GM23338 (cell line): ENCODE data around the gene KIF1A. TPM values are rescaled to one million over a fixed set of nuclear protein-coding genes. Genes with fewer than 3 reads are reported as not detected.

Experiments used
- polyA plus RNA-seq: library from polyadenylated mRNA; unstranded; fragments of >200 nt; fragmentation: Nextera tagmentation; extraction: Ambion mirVana; gene quantifications from 2 replicates; pipeline ENCODE4 v1.2.1, GENCODE V29; 2016
- small RNA-seq: library from RNA; depleted of rRNA; stranded (forward); fragments of <200 nt; gene quantifications from one replicate; pipeline ENCODE3, GENCODE V24; 2014; ENCODE audit warnings: low replicate concordance
- total RNA-seq: library from RNA; depleted of rRNA; stranded (reverse); fragments of >200 nt; shearing (Covaris generic); gene quantifications from 2 replicates; pipeline ENCODE4 v1.2.3, GENCODE V29; 2014; rRNA removed

Gene KIF1A
- total and polyA plus RNA-seq, 2 experiments from 2014 or later: 169 to 214 TPM

Small RNA genes within 50 kb of the gene (small RNA-seq; reads per million reads assigned to genes)
- not detected for gene AC011298.3

Other genes starting within 250 kb of the KIF1A start
- 47.0 and 59.8 TPM in 2 replicates for gene CAPN10, start 233.5 kb downstream of the KIF1A start, total RNA-seq
- 30.2 and 31.7 TPM in 2 replicates for gene CAPN10, start 233.5 kb downstream of the KIF1A start, polyA plus RNA-seq
- gene GPR35, start 194.7 kb downstream of the KIF1A start, total RNA-seq: 0.39 TPM in 1 of 2 replicates, not detected in the other
- 0.21 TPM in 1 of 2 replicates, not detected in the other for gene GPR35, start 194.7 kb downstream of the KIF1A start, polyA plus RNA-seq
- not detected in 2 replicates for gene AQP12B, start 137.3 kb downstream of the KIF1A start, total RNA-seq
- not detected in 2 replicates for gene AQP12B, start 137.3 kb downstream of the KIF1A start, polyA plus RNA-seq
- gene AQP12A, start 128.4 kb downstream of the KIF1A start, total RNA-seq: not detected in 2 replicates
- gene AQP12A, start 128.4 kb downstream of the KIF1A start, polyA plus RNA-seq: not detected in 2 replicates
- not detected in 2 replicates for gene AGXT, start 48.6 kb upstream of the KIF1A start, total RNA-seq
- gene AGXT, start 48.6 kb upstream of the KIF1A start, polyA plus RNA-seq: not detected in 2 replicates
- not detected in 2 replicates for gene MAB21L4, start 75.9 kb upstream of the KIF1A start, total RNA-seq
- 0.10 TPM in 1 of 2 replicates, not detected in the other for gene MAB21L4, start 75.9 kb upstream of the KIF1A start, polyA plus RNA-seq
- gene CROCC2, start 86.1 kb upstream of the KIF1A start, total RNA-seq: not detected in 2 replicates
- not detected in 2 replicates for gene CROCC2, start 86.1 kb upstream of the KIF1A start, polyA plus RNA-seq
- gene SNED1, start 178.4 kb upstream of the KIF1A start, total RNA-seq: 1.1 and 2.8 TPM in 2 replicates
- 1.3 and 1.5 TPM in 2 replicates for gene SNED1, start 178.4 kb upstream of the KIF1A start, polyA plus RNA-seq